GM23338 (cell line): Measurements from ENCODE around the gene CDNF. TPM values are rescaled to one million over a fixed set of nuclear protein-coding genes. Genes with fewer than 3 reads are reported as not detected.

Experiments
- ATAC-seq: fragments of 200-7000 bp; cut with Tn5 transposase; 3 replicates; pipeline ENCODE4 v1.9.1; 2020
- DNase-seq: peaks from one replicate; pipeline ENCODE4 v3.0.0-alpha.2; 2015; ENCODE audit warnings: low spot score
- H2AFZ ChIP-seq: fragments of 200-600 bp; sonication (generic); 2 replicates; pipeline ENCODE4 v1.8.0; 2016; ENCODE audit warnings: antibody characterized with exemption, mild to moderate bottlenecking, moderate library complexity
- H3F3A ChIP-seq: fragments of 200-600 bp; sonication (generic); replicated peaks from 2 replicates; pipeline ENCODE4 v1.8.0; 2017; ENCODE audit warnings: antibody characterized with exemption, mixed run types, low read depth
- H3K27ac ChIP-seq: fragments of 200-600 bp; sonication (generic); 2 replicates; pipeline ENCODE4 v1.6.1; 2016; ENCODE audit warnings: low read depth
- H3K27me3 ChIP-seq: fragments of 200-600 bp; sonication (generic); 2 replicates; pipeline ENCODE4 v1.8.0; 2016; ENCODE audit warnings: mild to moderate bottlenecking, mixed run types, moderate library complexity; ENCODE audit not compliant: insufficient read depth
- H3K36me3 ChIP-seq: fragments of 200-600 bp; sonication (generic); 2 replicates; pipeline ENCODE4 v1.8.0; 2016; ENCODE audit warnings: mild to moderate bottlenecking; ENCODE audit not compliant: insufficient read depth
- H3K4me1 ChIP-seq: fragments of 200-600 bp; sonication (generic); 2 replicates; pipeline ENCODE4 v1.8.0; 2016; ENCODE audit warnings: mild to moderate bottlenecking, moderate library complexity; ENCODE audit not compliant: insufficient read depth
- H3K4me2 ChIP-seq: fragments of 200-600 bp; sonication (generic); 2 replicates; pipeline ENCODE4 v1.7.1; 2017; ENCODE audit warnings: mixed run types
- H3K4me3 ChIP-seq: fragments of 200-600 bp; sonication (generic); 2 replicates; pipeline ENCODE4 v1.6.1; 2016; ENCODE audit warnings: mixed run types
- H3K79me2 ChIP-seq: fragments of 200-600 bp; sonication (generic); replicated peaks from 2 replicates; pipeline ENCODE4 v1.8.0; 2017; ENCODE audit warnings: mild to moderate bottlenecking; ENCODE audit not compliant: insufficient read depth
- H3K9me2 ChIP-seq: fragments of 200-600 bp; sonication (generic); 2 replicates; pipeline ENCODE4 v1.8.0; 2017; ENCODE audit not compliant: insufficient read depth
- H4K20me1 ChIP-seq: fragments of 200-600 bp; sonication (generic); replicated peaks from 2 replicates; pipeline ENCODE4 v1.8.0; 2017; ENCODE audit warnings: mild to moderate bottlenecking; ENCODE audit not compliant: insufficient read depth
- H3K27ac Mint-ChIP-seq: 2 replicates; pipeline ENCODE4 v1.8.0; 2020; ENCODE audit warnings: inconsistent platforms, mild to moderate bottlenecking, moderate library complexity, mixed read lengths
- H3K27me3 Mint-ChIP-seq: 3 replicates; pipeline ENCODE4 v1.8.0; 2022; ENCODE audit warnings: low read depth, mild to moderate bottlenecking, moderate library complexity, mixed read lengths, inconsistent platforms; ENCODE audit not compliant: insufficient read depth, poor library complexity
- H3K36me3 Mint-ChIP-seq: 3 replicates; pipeline ENCODE4 v1.8.0; 2021; ENCODE audit warnings: low read depth, mild to moderate bottlenecking, inconsistent platforms, moderate library complexity, mixed read lengths
- H3K4me1 Mint-ChIP-seq: 3 replicates; pipeline ENCODE4 v1.8.0; 2020; ENCODE audit warnings: mild to moderate bottlenecking, inconsistent platforms, mixed read lengths
- H3K4me3 Mint-ChIP-seq: 3 replicates; pipeline ENCODE4 v1.8.0; 2021; ENCODE audit warnings: moderate library complexity, mild to moderate bottlenecking, inconsistent platforms, mixed read lengths
- H3K9me3 Mint-ChIP-seq: 3 replicates; pipeline ENCODE4 v1.8.0; 2020; ENCODE audit warnings: moderate library complexity, mild to moderate bottlenecking, inconsistent platforms, mixed read lengths
- EZH2phosphoT487 ChIP-seq: fragments of 200-600 bp; sonication (generic); IDR thresholded peaks from one replicate; pipeline ENCODE4 v1.8.1; 2018; ENCODE audit warnings: antibody characterized with exemption; ENCODE audit not compliant: unreplicated experiment
- JUNB ChIP-seq: IDR thresholded peaks from one replicate; pipeline ENCODE4 v1.6.1; 2016; ENCODE audit warnings: antibody characterized with exemption; ENCODE audit not compliant: unreplicated experiment
- NANOG ChIP-seq: IDR thresholded peaks from 2 replicates; pipeline ENCODE4 v1.6.1; 2016; ENCODE audit warnings: antibody characterized with exemption, borderline replicate concordance
- STAT1 ChIP-seq: IDR thresholded peaks from one replicate; pipeline ENCODE4 v1.6.1; 2016; ENCODE audit warnings: antibody characterized with exemption; ENCODE audit not compliant: unreplicated experiment
- ZNF114 ChIP-seq: fragments of 250-450 bp; sonication (Bioruptor Pico); IDR thresholded peaks from 2 replicates; pipeline ENCODE4 v1.5.0; 2020; ENCODE audit warnings: mild to moderate bottlenecking, moderate library complexity
- ZNF331 ChIP-seq: fragments of 250-450 bp; sonication (Bioruptor Pico); IDR thresholded peaks from 2 replicates; pipeline ENCODE4 v1.5.0; 2020; ENCODE audit warnings: low read depth, mild to moderate bottlenecking, moderate library complexity
- polyA plus RNA-seq: library from polyadenylated mRNA; unstranded; fragments of >200 nt; fragmentation: Nextera tagmentation; extraction: Ambion mirVana; gene quantifications from 2 replicates; pipeline ENCODE4 v1.2.1, GENCODE V29; 2016
- total RNA-seq: library from RNA; depleted of rRNA; stranded (reverse); fragments of >200 nt; shearing (Covaris generic); gene quantifications from 2 replicates; pipeline ENCODE4 v1.2.3, GENCODE V29; 2014
- TF ChIP-seq, protein P1 (sequence below): fragments of 250-450 bp; sonication (Bioruptor Pico); IDR thresholded peaks from 2 replicates; pipeline ENCODE4 v1.5.0; 2020; ENCODE audit warnings: mild to moderate bottlenecking, moderate library complexity
- TF ChIP-seq, protein P2 (sequence below): IDR thresholded peaks from one replicate; pipeline ENCODE4 v1.6.1; 2018; ENCODE audit warnings: antibody characterized with exemption; ENCODE audit not compliant: unreplicated experiment

Gene CDNF
- total and polyA plus RNA-seq, 2 experiments from 2014 or later, result 0.26 to 1.1 TPM

DNA sequence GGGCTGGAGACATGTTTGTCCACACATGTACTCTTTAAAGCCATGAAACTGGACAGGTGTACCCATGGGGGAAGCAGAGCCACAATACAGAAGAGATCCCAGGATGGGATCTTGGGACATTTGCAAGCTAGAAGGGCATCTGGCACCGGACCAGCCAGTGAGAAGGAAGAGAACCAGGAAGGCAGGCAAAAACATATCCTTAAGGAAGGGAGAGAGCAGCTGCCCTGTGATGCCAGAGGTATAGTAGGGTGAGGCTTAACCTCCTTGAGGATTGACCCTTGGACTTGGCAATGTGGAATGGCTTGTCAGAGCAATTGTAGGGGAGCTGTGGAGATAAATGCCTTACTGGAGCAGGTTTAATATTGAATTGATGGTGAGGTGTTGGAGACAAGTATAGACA is 23.0 kb upstream of the CDNF start (continued):
- TF ChIP-seq, protein P1, sequence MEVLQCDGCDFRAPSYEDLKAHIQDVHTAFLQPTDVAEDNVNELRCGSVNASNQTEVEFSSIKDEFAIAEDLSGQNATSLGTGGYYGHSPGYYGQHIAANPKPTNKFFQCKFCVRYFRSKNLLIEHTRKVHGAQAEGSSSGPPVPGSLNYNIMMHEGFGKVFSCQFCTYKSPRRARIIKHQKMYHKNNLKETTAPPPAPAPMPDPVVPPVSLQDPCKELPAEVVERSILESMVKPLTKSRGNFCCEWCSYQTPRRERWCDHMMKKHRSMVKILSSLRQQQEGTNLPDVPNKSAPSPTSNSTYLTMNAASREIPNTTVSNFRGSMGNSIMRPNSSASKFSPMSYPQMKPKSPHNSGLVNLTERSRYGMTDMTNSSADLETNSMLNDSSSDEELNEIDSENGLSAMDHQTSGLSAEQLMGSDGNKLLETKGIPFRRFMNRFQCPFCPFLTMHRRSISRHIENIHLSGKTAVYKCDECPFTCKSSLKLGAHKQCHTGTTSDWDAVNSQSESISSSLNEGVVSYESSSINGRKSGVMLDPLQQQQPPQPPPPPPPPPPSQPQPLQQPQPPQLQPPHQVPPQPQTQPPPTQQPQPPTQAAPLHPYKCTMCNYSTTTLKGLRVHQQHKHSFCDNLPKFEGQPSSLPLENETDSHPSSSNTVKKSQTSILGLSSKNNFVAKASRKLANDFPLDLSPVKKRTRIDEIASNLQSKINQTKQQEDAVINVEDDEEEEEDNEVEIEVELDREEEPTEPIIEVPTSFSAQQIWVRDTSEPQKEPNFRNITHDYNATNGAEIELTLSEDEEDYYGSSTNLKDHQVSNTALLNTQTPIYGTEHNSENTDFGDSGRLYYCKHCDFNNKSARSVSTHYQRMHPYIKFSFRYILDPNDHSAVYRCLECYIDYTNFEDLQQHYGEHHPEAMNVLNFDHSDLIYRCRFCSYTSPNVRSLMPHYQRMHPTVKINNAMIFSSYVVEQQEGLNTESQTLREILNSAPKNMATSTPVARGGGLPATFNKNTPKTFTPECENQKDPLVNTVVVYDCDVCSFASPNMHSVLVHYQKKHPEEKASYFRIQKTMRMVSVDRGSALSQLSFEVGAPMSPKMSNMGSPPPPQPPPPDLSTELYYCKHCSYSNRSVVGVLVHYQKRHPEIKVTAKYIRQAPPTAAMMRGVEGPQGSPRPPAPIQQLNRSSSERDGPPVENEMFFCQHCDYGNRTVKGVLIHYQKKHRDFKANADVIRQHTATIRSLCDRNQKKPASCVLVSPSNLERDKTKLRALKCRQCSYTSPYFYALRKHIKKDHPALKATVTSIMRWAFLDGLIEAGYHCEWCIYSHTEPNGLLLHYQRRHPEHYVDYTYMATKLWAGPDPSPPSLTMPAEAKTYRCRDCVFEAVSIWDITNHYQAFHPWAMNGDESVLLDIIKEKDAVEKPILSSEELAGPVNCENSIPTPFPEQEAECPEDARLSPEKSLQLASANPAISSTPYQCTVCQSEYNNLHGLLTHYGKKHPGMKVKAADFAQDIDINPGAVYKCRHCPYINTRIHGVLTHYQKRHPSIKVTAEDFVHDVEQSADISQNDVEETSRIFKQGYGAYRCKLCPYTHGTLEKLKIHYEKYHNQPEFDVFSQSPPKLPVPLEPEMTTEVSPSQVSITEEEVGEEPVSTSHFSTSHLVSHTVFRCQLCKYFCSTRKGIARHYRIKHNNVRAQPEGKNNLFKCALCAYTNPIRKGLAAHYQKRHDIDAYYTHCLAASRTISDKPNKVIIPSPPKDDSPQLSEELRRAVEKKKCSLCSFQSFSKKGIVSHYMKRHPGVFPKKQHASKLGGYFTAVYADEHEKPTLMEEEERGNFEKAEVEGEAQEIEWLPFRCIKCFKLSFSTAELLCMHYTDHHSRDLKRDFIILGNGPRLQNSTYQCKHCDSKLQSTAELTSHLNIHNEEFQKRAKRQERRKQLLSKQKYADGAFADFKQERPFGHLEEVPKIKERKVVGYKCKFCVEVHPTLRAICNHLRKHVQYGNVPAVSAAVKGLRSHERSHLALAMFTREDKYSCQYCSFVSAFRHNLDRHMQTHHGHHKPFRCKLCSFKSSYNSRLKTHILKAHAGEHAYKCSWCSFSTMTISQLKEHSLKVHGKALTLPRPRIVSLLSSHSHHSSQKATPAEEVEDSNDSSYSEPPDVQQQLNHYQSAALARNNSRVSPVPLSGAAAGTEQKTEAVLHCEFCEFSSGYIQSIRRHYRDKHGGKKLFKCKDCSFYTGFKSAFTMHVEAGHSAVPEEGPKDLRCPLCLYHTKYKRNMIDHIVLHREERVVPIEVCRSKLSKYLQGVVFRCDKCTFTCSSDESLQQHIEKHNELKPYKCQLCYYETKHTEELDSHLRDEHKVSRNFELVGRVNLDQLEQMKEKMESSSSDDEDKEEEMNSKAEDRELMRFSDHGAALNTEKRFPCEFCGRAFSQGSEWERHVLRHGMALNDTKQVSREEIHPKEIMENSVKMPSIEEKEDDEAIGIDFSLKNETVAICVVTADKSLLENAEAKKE (CRISPR knock-in tag), result no peak
- TF ChIP-seq ZNF331, result no peak
- TF ChIP-seq STAT1, result no peak

DNA sequence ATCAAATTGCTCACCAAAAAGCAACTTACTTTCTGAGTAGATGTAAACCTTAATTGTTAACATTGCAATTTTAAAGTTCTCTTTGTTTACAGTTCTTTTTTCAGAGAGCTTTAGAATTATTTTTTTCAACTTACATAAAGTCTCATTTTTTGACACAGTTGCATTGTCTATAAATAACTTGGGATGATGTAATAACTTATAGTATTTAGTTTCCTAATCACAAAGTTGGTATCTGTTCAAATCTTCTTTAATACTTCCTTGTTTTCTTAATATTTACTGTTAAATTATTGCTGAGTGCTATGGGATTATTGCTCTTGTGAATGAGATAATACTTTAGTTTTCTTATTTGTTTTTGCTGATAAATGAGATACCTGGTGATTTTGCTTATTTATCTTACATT is 21.9 kb upstream of the CDNF start:
- no peak overlapping the region for H3K4me3 ChIP-seq
- H3K36me3 Mint-ChIP-seq, result peaks cover 40% of the 10 kb centered on the region
- H3K4me1 ChIP-seq, result no peaks in the 10 kb centered on the region
- no peak overlapping the region for H3K27ac ChIP-seq
- DNase-seq, result no peak
- H3K9me2 ChIP-seq, result no peaks in the 10 kb centered on the region
- H3K36me3 ChIP-seq, result no peaks in the 10 kb centered on the region; the same call in 1 of the 2 replicates
- H4K20me1 ChIP-seq, result no peaks in the 10 kb centered on the region
- peaks cover 2% of the 10 kb centered on the region for H3K27me3 Mint-ChIP-seq
- no peak overlapping the region for H3K27ac Mint-ChIP-seq
- H3K4me3 Mint-ChIP-seq, result no peak overlapping the region
- H3K4me1 Mint-ChIP-seq, result no peaks in the 10 kb centered on the region
- H3K79me2 ChIP-seq, result no peaks in the 10 kb centered on the region
- no peak overlapping the region for H2AFZ ChIP-seq
- H3K27me3 ChIP-seq, result no peaks in the 10 kb centered on the region
- ATAC-seq, result no peak
- H3K9me3 Mint-ChIP-seq, result no peaks in the 10 kb centered on the region; the same call in 2 of the 3 replicates
- H3K4me2 ChIP-seq, result no peak overlapping the region
- no peaks in the 10 kb centered on the region for H3F3A ChIP-seq
- TF ChIP-seq NANOG, result no peak
- TF ChIP-seq EZH2phosphoT487, result no peak
- TF ChIP-seq, protein P2, sequence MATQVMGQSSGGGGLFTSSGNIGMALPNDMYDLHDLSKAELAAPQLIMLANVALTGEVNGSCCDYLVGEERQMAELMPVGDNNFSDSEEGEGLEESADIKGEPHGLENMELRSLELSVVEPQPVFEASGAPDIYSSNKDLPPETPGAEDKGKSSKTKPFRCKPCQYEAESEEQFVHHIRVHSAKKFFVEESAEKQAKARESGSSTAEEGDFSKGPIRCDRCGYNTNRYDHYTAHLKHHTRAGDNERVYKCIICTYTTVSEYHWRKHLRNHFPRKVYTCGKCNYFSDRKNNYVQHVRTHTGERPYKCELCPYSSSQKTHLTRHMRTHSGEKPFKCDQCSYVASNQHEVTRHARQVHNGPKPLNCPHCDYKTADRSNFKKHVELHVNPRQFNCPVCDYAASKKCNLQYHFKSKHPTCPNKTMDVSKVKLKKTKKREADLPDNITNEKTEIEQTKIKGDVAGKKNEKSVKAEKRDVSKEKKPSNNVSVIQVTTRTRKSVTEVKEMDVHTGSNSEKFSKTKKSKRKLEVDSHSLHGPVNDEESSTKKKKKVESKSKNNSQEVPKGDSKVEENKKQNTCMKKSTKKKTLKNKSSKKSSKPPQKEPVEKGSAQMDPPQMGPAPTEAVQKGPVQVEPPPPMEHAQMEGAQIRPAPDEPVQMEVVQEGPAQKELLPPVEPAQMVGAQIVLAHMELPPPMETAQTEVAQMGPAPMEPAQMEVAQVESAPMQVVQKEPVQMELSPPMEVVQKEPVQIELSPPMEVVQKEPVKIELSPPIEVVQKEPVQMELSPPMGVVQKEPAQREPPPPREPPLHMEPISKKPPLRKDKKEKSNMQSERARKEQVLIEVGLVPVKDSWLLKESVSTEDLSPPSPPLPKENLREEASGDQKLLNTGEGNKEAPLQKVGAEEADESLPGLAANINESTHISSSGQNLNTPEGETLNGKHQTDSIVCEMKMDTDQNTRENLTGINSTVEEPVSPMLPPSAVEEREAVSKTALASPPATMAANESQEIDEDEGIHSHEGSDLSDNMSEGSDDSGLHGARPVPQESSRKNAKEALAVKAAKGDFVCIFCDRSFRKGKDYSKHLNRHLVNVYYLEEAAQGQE, result no peak
- TF ChIP-seq STAT1, result no peak
- TF ChIP-seq JUNB, result no peak
- no peak for TF ChIP-seq ZNF114 (CRISPR knock-in tag)
